BLaER1 (cell line): ENCODE measurements around the gene ADGRB2.

Experiments
- H3K27ac ChIP-seq: shearing (Covaris generic); formaldehyde crosslinking; 2 replicates; pipeline ENCODE4 v1.8.1; 2022
- H3K27me3 ChIP-seq: shearing (Covaris generic); formaldehyde crosslinking; 2 replicates; pipeline ENCODE4 v1.8.1; 2022
- H3K36me3 ChIP-seq: shearing (Covaris generic); formaldehyde crosslinking; 2 replicates; pipeline ENCODE4 v1.8.1; 2022
- H3K4me1 ChIP-seq: shearing (Covaris generic); formaldehyde crosslinking; 2 replicates; pipeline ENCODE4 v1.8.1; 2022
- H3K4me2 ChIP-seq: shearing (Covaris generic); formaldehyde crosslinking; 2 replicates; pipeline ENCODE4 v1.8.1; 2022
- H3K4me3 ChIP-seq: shearing (Covaris generic); formaldehyde crosslinking; 2 replicates; pipeline ENCODE4 v1.8.1; 2022
- H3K9ac ChIP-seq: shearing (Covaris generic); formaldehyde crosslinking; 2 replicates; pipeline ENCODE4 v1.8.1; 2022
- H3K9me3 ChIP-seq: shearing (Covaris generic); formaldehyde crosslinking; 2 replicates; pipeline ENCODE4 v1.8.1; 2022
- H4K20me1 ChIP-seq: shearing (Covaris generic); formaldehyde crosslinking; 2 replicates; pipeline ENCODE4 v1.8.1; 2022
- Cebpa-rat ChIP-seq: shearing (Covaris generic); IDR thresholded peaks from 2 replicates; pipeline ENCODE4 v1.8.1; 2022

ADGRB2 gene

DNA sequence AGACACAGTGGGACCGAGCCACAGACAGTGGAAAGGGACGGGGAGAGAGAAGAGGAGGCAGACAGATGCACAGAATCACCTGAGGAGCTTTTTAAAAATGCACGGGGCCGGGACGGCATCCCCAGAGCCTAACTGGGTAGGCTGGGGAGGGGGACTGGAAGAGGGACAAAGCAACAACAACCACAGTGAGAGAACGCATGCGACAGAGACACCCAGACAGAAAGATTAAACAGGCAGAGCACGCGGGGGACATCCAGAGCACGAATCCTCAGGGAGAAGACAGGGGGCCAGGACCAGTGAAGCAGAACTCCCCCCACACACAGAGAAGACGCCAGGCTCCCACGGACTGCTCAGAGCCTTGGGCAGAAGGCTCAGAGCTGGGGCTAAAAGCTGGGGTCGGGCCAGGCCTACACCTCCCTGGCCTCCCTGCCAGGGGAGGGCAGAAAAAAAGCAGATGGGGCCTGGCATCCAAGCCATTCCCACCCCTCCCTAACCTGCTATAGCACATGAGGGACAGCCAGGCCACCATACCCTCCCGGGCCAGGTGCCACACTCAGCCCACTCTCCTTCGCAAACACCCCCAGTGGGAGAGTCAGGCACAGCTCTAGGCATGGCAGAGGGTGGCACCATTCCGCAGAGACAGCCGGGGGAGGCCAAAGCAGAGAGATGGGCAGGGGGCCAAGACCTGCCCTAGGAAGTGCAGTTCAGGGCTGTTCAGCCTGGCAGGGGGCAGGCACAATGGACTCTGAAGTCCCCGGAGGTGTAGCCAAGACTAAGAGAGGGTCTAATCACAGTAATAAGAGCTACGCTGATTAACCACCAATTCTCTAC, 30.5 kb downstream of the ADGRB2 start:
- H3K36me3 ChIP-seq = peaks cover 60% of the 10 kb centered on the region; the same call in 1 of the 2 replicates
- H3K4me2 ChIP-seq = peak overlapping the region; percentile 70
- no peaks in the 10 kb centered on the region for H4K20me1 ChIP-seq
- peaks cover 48% of the 10 kb centered on the region for H3K4me1 ChIP-seq
- no peaks in the 10 kb centered on the region for H3K27me3 ChIP-seq
- H3K4me3 ChIP-seq = no peak overlapping the region
- H3K27ac ChIP-seq = peak overlapping the region; percentile 8; the same call in 1 of the 2 replicates
- H3K9ac ChIP-seq = peak overlapping the region; percentile 49; the same call in 1 of the 2 replicates
- no peak for TF ChIP-seq Cebpa-rat
- no peaks in the 10 kb centered on the region for H3K9me3 ChIP-seq

- peaks cover 54% of the 10 kb centered on the region for H3K36me3 ChIP-seq
- peak overlapping the region; percentile 70 for H3K4me2 ChIP-seq
Measured at GRCh38 chr1:31732751-31733289, 31.3 kb downstream of the ADGRB2 start.

DNA sequence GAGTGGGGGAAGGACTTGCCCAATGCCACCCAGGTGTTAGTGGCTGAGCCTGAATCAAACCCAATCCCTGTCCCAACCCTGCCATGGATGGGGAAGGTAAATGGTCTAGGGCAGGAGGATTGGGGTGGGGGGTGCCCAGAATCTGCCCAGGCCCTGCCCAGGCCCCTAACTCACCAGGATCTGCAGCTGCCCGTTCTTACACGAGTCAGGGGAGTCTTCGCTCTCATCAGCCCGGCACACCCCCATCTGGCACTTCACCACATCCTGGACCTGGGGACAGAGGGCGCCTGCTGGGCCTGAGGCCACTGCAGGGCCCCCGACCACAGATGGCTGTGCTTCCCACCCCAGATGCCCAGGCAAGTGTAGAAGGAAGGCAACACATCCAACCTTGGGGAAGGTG, 31.8 kb downstream of the ADGRB2 start:
- H3K4me1 ChIP-seq = peaks cover 46% of the 10 kb centered on the region
- peaks cover 54% of the 10 kb centered on the region for H3K36me3 ChIP-seq
- no peak overlapping the region; the same call in 1 of the 2 replicates for H3K4me2 ChIP-seq
- no peaks in the 10 kb centered on the region for H3K9me3 ChIP-seq
- no peak overlapping the region for H3K27ac ChIP-seq
- H3K27me3 ChIP-seq = no peaks in the 10 kb centered on the region
- no peak overlapping the region for H3K4me3 ChIP-seq
- H4K20me1 ChIP-seq = no peaks in the 10 kb centered on the region
- no peak for TF ChIP-seq Cebpa-rat
- H3K9ac ChIP-seq = no peak overlapping the region

More at GRCh38 chr1:31732751-31733289, 31.3 kb downstream of the ADGRB2 start:
- H3K9ac ChIP-seq = peak overlapping the region; percentile 49; the same call in 1 of the 2 replicates
- no peaks in the 10 kb centered on the region for H3K9me3 ChIP-seq
- H4K20me1 ChIP-seq = no peaks in the 10 kb centered on the region
- no peak overlapping the region for H3K4me3 ChIP-seq
- H3K27me3 ChIP-seq = no peaks in the 10 kb centered on the region
- no peak overlapping the region for H3K27ac ChIP-seq
- H3K4me1 ChIP-seq = peaks cover 46% of the 10 kb centered on the region
- no peak for TF ChIP-seq Cebpa-rat

- Histone ChIP-seq H3K4me2 (no peak overlapping the region), H4K20me1 (peaks cover 4% of the 10 kb centered on the region; the same call in 1 of the 2 replicates), H3K9ac (no peak overlapping the region), H3K4me3 (no peak overlapping the region), H3K9me3 (no peaks in the 10 kb centered on the region), H3K27me3 (no peaks in the 10 kb centered on the region), H3K36me3 (peaks cover 58% of the 10 kb centered on the region), H3K27ac (no peak overlapping the region), H3K4me1 (peaks cover 52% of the 10 kb centered on the region)
- TF ChIP-seq Cebpa-rat = no peak
Measured at GRCh38 chr1:31731049-31731565, 33.0 kb downstream of the ADGRB2 start.

GRCh38 chr1:31730336-31731048, 33.6 kb downstream of the ADGRB2 start:
- Histone ChIP-seq H3K9ac (no peak overlapping the region), H3K27me3 (no peaks in the 10 kb centered on the region), H3K9me3 (no peaks in the 10 kb centered on the region), H3K4me1 (peaks cover 53% of the 10 kb centered on the region), H3K4me2 (no peak overlapping the region), H3K27ac (no peak overlapping the region), H4K20me1 (peaks cover 10% of the 10 kb centered on the region; the same call in 1 of the 2 replicates), H3K36me3 (peaks cover 53% of the 10 kb centered on the region), H3K4me3 (no peak overlapping the region)
- TF ChIP-seq Cebpa-rat = no peak

- H3K27me3 ChIP-seq = no peaks in the 10 kb centered on the region
- no peak overlapping the region for H3K4me3 ChIP-seq
- TF ChIP-seq Cebpa-rat = no peak
- no peak overlapping the region for H3K9ac ChIP-seq
- H3K4me2 ChIP-seq = 0 out of 2 replicates have a peak overlapping the region, but pooled peaks have one; percentile 44
- peaks cover 35% of the 10 kb centered on the region for H4K20me1 ChIP-seq
- peaks cover 44% of the 10 kb centered on the region for H3K4me1 ChIP-seq
- no peak overlapping the region for H3K27ac ChIP-seq
- peaks cover 50% of the 10 kb centered on the region for H3K36me3 ChIP-seq
- no peaks in the 10 kb centered on the region for H3K9me3 ChIP-seq
Measured at GRCh38 chr1:31727849-31728248, 36.3 kb downstream of the ADGRB2 start.

GRCh38 chr1:31727195-31727594, 36.9 kb downstream of the ADGRB2 start:
- Histone ChIP-seq H3K27ac (no peak overlapping the region), H4K20me1 (peaks cover 35% of the 10 kb centered on the region), H3K36me3 (peaks cover 43% of the 10 kb centered on the region), H3K9me3 (no peaks in the 10 kb centered on the region), H3K4me2 (no peak overlapping the region), H3K4me1 (peaks cover 37% of the 10 kb centered on the region), H3K4me3 (no peak overlapping the region), H3K27me3 (no peaks in the 10 kb centered on the region), H3K9ac (no peak overlapping the region)
- no peak for TF ChIP-seq Cebpa-rat

DNA sequence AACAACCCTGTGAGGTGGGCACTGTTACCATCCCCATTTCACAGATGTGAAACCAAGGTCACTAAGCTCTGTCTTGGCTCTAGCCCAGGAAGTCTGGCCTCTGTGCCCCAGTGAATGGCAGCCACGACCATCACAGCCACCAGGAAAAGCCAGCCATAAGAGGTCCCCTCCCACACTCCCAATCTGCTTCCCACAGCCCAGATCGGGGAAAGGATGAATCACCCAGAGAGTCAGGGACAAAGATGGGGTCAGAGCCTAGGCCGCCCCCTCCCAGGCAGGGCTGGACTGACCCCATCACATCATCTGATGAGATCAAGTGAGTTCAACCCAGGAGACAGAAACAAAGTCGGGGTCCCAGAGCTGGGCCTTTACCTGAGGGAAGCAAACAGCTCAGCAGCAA, 37.4 kb downstream of the ADGRB2 start:
- H3K9me3 ChIP-seq = no peaks in the 10 kb centered on the region
- H3K4me2 ChIP-seq = peak overlapping the region; percentile 58; the same call in 1 of the 2 replicates
- TF ChIP-seq Cebpa-rat = no peak
- no peak overlapping the region for H3K27ac ChIP-seq
- H3K9ac ChIP-seq = no peak overlapping the region
- peaks cover 35% of the 10 kb centered on the region for H4K20me1 ChIP-seq
- H3K36me3 ChIP-seq = peaks cover 38% of the 10 kb centered on the region
- no peaks in the 10 kb centered on the region for H3K27me3 ChIP-seq
- no peak overlapping the region for H3K4me3 ChIP-seq
- peaks cover 35% of the 10 kb centered on the region for H3K4me1 ChIP-seq

GRCh38 chr1:31725777-31726535, 38.2 kb downstream of the ADGRB2 start:
- Histone ChIP-seq H3K4me2 (peak overlapping the region; percentile 58), H3K4me3 (no peak overlapping the region), H3K4me1 (peaks cover 35% of the 10 kb centered on the region), H3K27ac (no peak overlapping the region), H3K9ac (no peak overlapping the region), H4K20me1 (peaks cover 35% of the 10 kb centered on the region), H3K27me3 (no peaks in the 10 kb centered on the region), H3K36me3 (peaks cover 31% of the 10 kb centered on the region), H3K9me3 (no peaks in the 10 kb centered on the region)
- TF ChIP-seq Cebpa-rat = no peak
